B cell (primary cell): Measurements from ENCODE around the gene PSMG3. TPM values are rescaled to one million over a fixed set of nuclear protein-coding genes. Genes with fewer than 3 reads are reported as not detected.

Experiments used
- ATAC-seq: fragments of 200-7000 bp; cut with Tn5 transposase; one replicate; pipeline ENCODE4 v1.10.0; 2021; ENCODE audit warnings: low read depth, mild to moderate bottlenecking, moderate number of reproducible peaks, moderate library complexity
- CTCF ChIA-PET: fragments of 350-600 bp; sonication (Branson Sonifier 250); formaldehyde crosslinking; loops from one replicate; lab custom pipeline; 2021; ENCODE audit warnings: antibody characterized with exemption, inconsistent platforms; lab: Charles Lee
- POLR2A ChIA-PET: fragments of 350-600 bp; sonication (Branson Sonifier 250); formaldehyde crosslinking; loops from one replicate; lab custom pipeline; 2021; ENCODE audit warnings: antibody characterized with exemption; lab: Charles Lee
- DNase-seq: peaks from one replicate; pipeline ENCODE4 v3.0.0; 2013
- H2AFZ ChIP-seq: 2 replicates; pipeline ENCODE4 v1.6.1; 2012; ENCODE audit warnings: mild to moderate bottlenecking, low read depth, low read length; ENCODE audit not compliant: insufficient read depth, poor library complexity, severe bottlenecking
- H3K27ac ChIP-seq, 2 donors: 1 replicate in 1 of 2; 2 replicates in 1 of 2; pipeline ENCODE4 v1.5.1; 2012 to 2013; ENCODE audit warnings: low read length in 2 of 2, mild to moderate bottlenecking in 2 of 2, moderate library complexity in 1 of 2
- H3K27me3 ChIP-seq, 4 experiments: fragments of 200-600 bp in 1 of 4; sonication (generic) in 1 of 4; replicated peaks in 1 of 4; 1 replicate in 2 of 4; 2 replicates in 2 of 4; pipeline versions ENCODE4 v1.6.1 to v1.7.0; 2013 to 2016; ENCODE audit warnings: low read length in 3 of 4, mild to moderate bottlenecking in 2 of 4, mixed read lengths in 1 of 4, moderate library complexity in 1 of 4; ENCODE audit not compliant: insufficient read depth in 4 of 4, control insufficient read depth in 3 of 4; ENCODE audit errors: control extremely low read depth in 1 of 4
- H3K36me3 ChIP-seq, 2 experiments: replicated peaks in 1 of 2; 1 replicate in 1 of 2; 2 replicates in 1 of 2; pipeline versions ENCODE4 v1.6.1 to v1.7.1; 2013; ENCODE audit warnings: low read length in 1 of 2; ENCODE audit not compliant: insufficient read depth in 2 of 2, control insufficient read depth in 1 of 2; ENCODE audit errors: control extremely low read depth in 1 of 2, extremely low read depth in 1 of 2
- H3K4me1 ChIP-seq, 2 donors: fragments of 200-600 bp in 1 of 2; sonication (generic) in 1 of 2; 1 replicate in 1 of 2; 2 replicates in 1 of 2; pipeline versions ENCODE4 v1.5.1 to v1.6.1; 2013 to 2017; ENCODE audit warnings: low read length in 2 of 2; ENCODE audit not compliant: control insufficient read depth in 2 of 2, insufficient read depth in 2 of 2
- H3K4me2 ChIP-seq: replicated peaks from 2 replicates; pipeline ENCODE3; 2012; ENCODE audit warnings: mild to moderate bottlenecking, low read depth, low read length; ENCODE audit not compliant: poor library complexity, severe bottlenecking
- H3K4me3 ChIP-seq, 5 experiments: fragments of 200-600 bp in 1 of 5; sonication (generic) in 1 of 5; 1 replicate in 3 of 5; 2 replicates in 2 of 5; pipeline versions ENCODE4 v1.5.1 to v1.7.0; 2011 to 2016; ENCODE audit warnings: low read length in 4 of 5, mild to moderate bottlenecking in 4 of 5, low read depth in 2 of 5, control low read depth in 1 of 5, moderate library complexity in 1 of 5; ENCODE audit not compliant: insufficient read depth in 1 of 5; ENCODE audit errors: control extremely low read depth in 1 of 5, extremely low read depth in 1 of 5
- H3K79me2 ChIP-seq: fragments of 200-600 bp; sonication (generic); one replicate; pipeline ENCODE4 v1.6.0; 2016; ENCODE audit warnings: low read length; ENCODE audit not compliant: control insufficient read depth, insufficient read depth
- H3K9ac ChIP-seq: fragments of 200-600 bp; sonication (generic); 2 replicates; pipeline ENCODE4 v1.6.1; 2017; ENCODE audit warnings: mild to moderate bottlenecking, low read length, moderate library complexity
- H3K9me3 ChIP-seq, 3 donors: one replicate each; pipeline versions ENCODE4 v1.6.1 to v1.7.1; 2013; ENCODE audit warnings: low read length in 2 of 3; ENCODE audit not compliant: control insufficient read depth in 2 of 3, insufficient read depth in 1 of 3; ENCODE audit errors: control extremely low read depth in 1 of 3
- H4K20me1 ChIP-seq: 2 replicates; pipeline ENCODE4 v1.6.0; 2012; ENCODE audit warnings: mild to moderate bottlenecking, low read length; ENCODE audit not compliant: insufficient read depth, control insufficient read depth, poor library complexity, severe bottlenecking
- H3K27ac Mint-ChIP-seq: one replicate; pipeline ENCODE4 v1.8.0; 2021; ENCODE audit warnings: mixed read lengths
- H3K27me3 Mint-ChIP-seq: one replicate; pipeline ENCODE4 v1.8.0; 2021; ENCODE audit warnings: mixed read lengths
- H3K4me1 Mint-ChIP-seq: one replicate; pipeline ENCODE4 v1.8.0; 2021; ENCODE audit warnings: mixed read lengths
- H3K4me3 Mint-ChIP-seq: one replicate; pipeline ENCODE4 v1.8.0; 2021; ENCODE audit warnings: mixed read lengths
- H3K9me3 Mint-ChIP-seq: one replicate; pipeline ENCODE4 v1.8.0; 2022; ENCODE audit warnings: mixed read lengths; ENCODE audit not compliant: insufficient read depth
- EZH2 ChIP-seq: IDR thresholded peaks from 2 replicates; pipeline ENCODE4 v1.6.1; 2012; ENCODE audit warnings: borderline replicate concordance, low read depth, mild to moderate bottlenecking, moderate library complexity, low read length; ENCODE audit not compliant: insufficient read depth, poor library complexity, severe bottlenecking
- WGBS: methylation state at CpG from one replicate; pipeline ENCODE4 v1.1.5; 2013; ENCODE audit warnings: missing lambda C conversion rate; ENCODE audit not compliant: insufficient coverage; 5-methylcytosine and 5-hydroxymethylcytosine counted together
- intact Hi-C: fragments of 100-400 bp; cut with micrococcal nuclease; formaldehyde crosslinking; loops from one replicate; pipeline ENCODE4 v1.10.0; 2022
- polyA plus RNA-seq: library from polyadenylated mRNA; depleted of rRNA; stranded (reverse); fragments of >200 nt; gene quantifications from 2 replicates; pipeline ENCODE4 v1.2.3, GENCODE V29; 2012
- total RNA-seq, 2 donors: library from RNA; stranded (reverse); fragments of 120-200 nt in 1 of 2; gene quantifications; 1 replicate in 1 of 2; 2 replicates in 1 of 2; pipeline versions ENCODE4 v1.2.3 to v1.2.4, GENCODE V29; 2013 to 2022
- TF ChIP-seq, protein P1 (sequence below): fragments of 200-600 bp; IDR thresholded peaks from one replicate; pipeline ENCODE4 v1.8.0; 2022; ENCODE audit warnings: antibody characterized with exemption, mild to moderate bottlenecking

PSMG3 gene
- total and polyA plus RNA-seq, 2 donors (not counting 1 experiment from before 2014, with no cell fraction given), result 27.4 to 75.7 TPM

DNA sequence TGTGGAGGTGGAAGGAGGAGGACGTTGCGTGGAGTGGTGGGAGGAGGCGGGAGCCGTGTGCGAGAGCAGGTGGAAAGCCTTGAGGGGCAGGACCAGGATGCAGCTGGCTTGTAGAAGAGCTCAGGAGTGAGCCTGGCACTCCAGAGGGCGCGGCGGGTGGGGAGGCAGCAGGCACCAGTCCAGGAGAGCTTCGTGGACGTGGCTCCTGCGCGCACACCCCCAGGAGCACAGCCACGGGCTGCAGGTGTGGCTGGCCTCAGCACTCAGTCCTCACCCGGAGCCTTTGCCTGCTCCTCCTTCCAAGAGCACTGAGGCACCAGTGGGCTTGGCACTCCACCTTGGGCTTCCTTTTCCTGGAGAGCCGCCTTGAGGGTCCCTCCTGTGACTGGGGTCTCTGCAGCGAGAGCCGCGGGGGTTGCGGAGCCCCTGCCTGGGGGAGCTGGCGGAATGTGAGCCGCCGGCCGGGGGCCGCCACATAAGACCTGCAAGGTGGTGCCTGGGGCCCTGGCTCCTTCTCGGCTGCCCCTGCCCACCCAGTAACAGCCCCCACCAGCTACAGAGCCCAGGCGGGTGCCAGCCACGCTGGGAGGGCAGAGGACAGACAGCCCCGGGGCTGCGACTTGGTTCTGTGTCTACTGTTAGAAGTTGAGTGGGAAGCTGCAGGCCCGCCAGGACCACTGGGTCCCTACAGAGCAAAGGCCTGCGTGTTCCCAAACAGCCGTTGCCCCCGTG lies 28.2 kb downstream of the PSMG3 start:
- Mint-ChIP-seq H3K4me1 (no peaks in the 10 kb centered on the region), H3K4me3 (no peak overlapping the region), H3K9me3 (no peaks in the 10 kb centered on the region), H3K27me3 (no peaks in the 10 kb centered on the region), H3K27ac (no peak overlapping the region)
- WGBS, result 96% methylated on average over 31 of the region's 33 CpGs
- Histone ChIP-seq H2AFZ (no peak overlapping the region), H3K4me2 (no peak overlapping the region), H3K9ac (no peak overlapping the region), H3K27ac (no peak overlapping the region), H3K4me1 (no peaks in the 10 kb centered on the region), H4K20me1 (peaks cover 65% of the 10 kb centered on the region), H3K79me2 (peaks cover 14% of the 10 kb centered on the region), H3K27me3 (no peaks in the 10 kb centered on the region), H3K9me3 (no peaks in the 10 kb centered on the region), H3K36me3 (peaks cover 0 to 40% of the 10 kb centered on the region in 2 experiments), H3K4me3 (no peak overlapping the region)
- intact Hi-C loops, result no loop called here
- no peak for DNase-seq
- CTCF ChIA-PET, result interaction anchor here (0.8 kb wide), 1 partner anchor 59 kb away, joined by 3 read pairs; no protein-coding TSS in a partner anchor
- POLR2A ChIA-PET, result no interaction called here
- TF ChIP-seq EZH2, result no peak
- TF ChIP-seq, protein P1, sequence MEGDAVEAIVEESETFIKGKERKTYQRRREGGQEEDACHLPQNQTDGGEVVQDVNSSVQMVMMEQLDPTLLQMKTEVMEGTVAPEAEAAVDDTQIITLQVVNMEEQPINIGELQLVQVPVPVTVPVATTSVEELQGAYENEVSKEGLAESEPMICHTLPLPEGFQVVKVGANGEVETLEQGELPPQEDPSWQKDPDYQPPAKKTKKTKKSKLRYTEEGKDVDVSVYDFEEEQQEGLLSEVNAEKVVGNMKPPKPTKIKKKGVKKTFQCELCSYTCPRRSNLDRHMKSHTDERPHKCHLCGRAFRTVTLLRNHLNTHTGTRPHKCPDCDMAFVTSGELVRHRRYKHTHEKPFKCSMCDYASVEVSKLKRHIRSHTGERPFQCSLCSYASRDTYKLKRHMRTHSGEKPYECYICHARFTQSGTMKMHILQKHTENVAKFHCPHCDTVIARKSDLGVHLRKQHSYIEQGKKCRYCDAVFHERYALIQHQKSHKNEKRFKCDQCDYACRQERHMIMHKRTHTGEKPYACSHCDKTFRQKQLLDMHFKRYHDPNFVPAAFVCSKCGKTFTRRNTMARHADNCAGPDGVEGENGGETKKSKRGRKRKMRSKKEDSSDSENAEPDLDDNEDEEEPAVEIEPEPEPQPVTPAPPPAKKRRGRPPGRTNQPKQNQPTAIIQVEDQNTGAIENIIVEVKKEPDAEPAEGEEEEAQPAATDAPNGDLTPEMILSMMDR, result no peak
- no peak for ATAC-seq

DNA sequence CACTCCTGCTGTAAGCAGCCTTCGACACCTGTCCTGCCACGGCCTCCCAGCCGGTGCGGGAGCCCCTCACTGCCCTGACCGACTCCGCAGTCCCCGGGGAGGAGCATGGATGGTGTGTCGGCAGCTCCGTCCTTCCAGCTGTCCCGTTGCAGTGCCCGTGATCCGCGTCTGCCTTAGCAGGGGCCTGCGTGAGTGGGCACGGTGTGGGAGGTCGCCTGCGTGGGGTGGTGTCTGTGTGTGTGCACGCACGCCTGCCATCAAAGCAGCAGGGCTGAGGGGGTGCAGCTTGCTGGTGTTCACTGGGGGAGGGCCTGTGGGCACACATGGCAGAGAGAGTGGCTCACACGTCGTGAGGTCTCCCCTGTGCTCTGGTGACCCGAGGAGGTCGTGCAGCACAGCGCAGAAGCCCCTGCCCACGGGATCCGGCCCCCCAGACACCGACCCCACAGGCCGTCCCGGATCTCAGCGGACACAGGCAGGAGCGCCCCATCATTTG lies 29.0 kb downstream of the PSMG3 start:
- peak overlapping the region; percentile 15 for H3K27ac Mint-ChIP-seq
- Histone ChIP-seq H2AFZ (no peak overlapping the region), H3K4me2 (no peak overlapping the region), H3K27me3 (no peaks in the 10 kb centered on the region), H3K9ac (no peak overlapping the region), H3K4me3 (no peak overlapping the region), H3K79me2 (peaks cover 20% of the 10 kb centered on the region), H4K20me1 (peaks cover 73% of the 10 kb centered on the region), H3K36me3 (peaks cover 0 to 44% of the 10 kb centered on the region in 2 experiments), H3K4me1 (no peaks in the 10 kb centered on the region), H3K9me3 (no peaks in the 10 kb centered on the region), H3K27ac (no peak overlapping the region)
- no peak for TF ChIP-seq EZH2
- TF ChIP-seq, protein P1, result no peak
- ChIA-PET POLR2A (no interaction called here), CTCF (interaction anchor here (0.8 kb wide), 1 partner anchor 58 kb away, joined by 3 read pairs; no protein-coding TSS in a partner anchor)
- H3K4me1 Mint-ChIP-seq, result peaks cover 1% of the 10 kb centered on the region
- no peaks in the 10 kb centered on the region for H3K27me3 Mint-ChIP-seq
- intact Hi-C loops, result no loop called here
- H3K4me3 Mint-ChIP-seq, result no peak overlapping the region
- H3K9me3 Mint-ChIP-seq, result no peaks in the 10 kb centered on the region
- ATAC-seq, result no peak
- DNase-seq, result no peak
- WGBS, result 95% methylated on average over 31 of the region's 31 CpGs
